Trophoblast cell (in vitro differentiated cells and primary cell): ENCODE data around the gene L3MBTL4.

ENCODE experiments used
- DNase-seq, 2 donors: peaks; one replicate each; pipeline ENCODE4 v3.0.0-alpha.2; 2016
- H2AFZ ChIP-seq: 2 replicates; pipeline ENCODE4 v1.6.1; 2013; ENCODE audit warnings: low read length, moderate library complexity, mild to moderate bottlenecking; ENCODE audit not compliant: insufficient read depth, poor library complexity
- H2AK5ac ChIP-seq: 2 replicates; pipeline ENCODE4 v1.6.1; 2013; ENCODE audit warnings: mild to moderate bottlenecking, low read length
- H2BK120ac ChIP-seq: 2 replicates; pipeline ENCODE4 v1.6.1; 2013; ENCODE audit warnings: low read length, mild to moderate bottlenecking, moderate library complexity; ENCODE audit not compliant: insufficient read depth, poor library complexity
- H2BK12ac ChIP-seq: 2 replicates; pipeline ENCODE4 v1.6.1; 2013; ENCODE audit warnings: mild to moderate bottlenecking, low read length, moderate library complexity
- H2BK5ac ChIP-seq: 2 replicates; pipeline ENCODE4 v1.6.1; 2013; ENCODE audit warnings: low read length, low read depth, moderate library complexity, mild to moderate bottlenecking; ENCODE audit not compliant: poor library complexity
- H3K14ac ChIP-seq: 2 replicates; pipeline ENCODE4 v1.6.1; 2013; ENCODE audit warnings: mild to moderate bottlenecking, low read length
- H3K18ac ChIP-seq: 2 replicates; pipeline ENCODE4 v1.6.1; 2013; ENCODE audit warnings: mild to moderate bottlenecking, low read length
- H3K23ac ChIP-seq: 2 replicates; pipeline ENCODE4 v1.6.1; 2013; ENCODE audit warnings: low read length
- H3K27ac ChIP-seq: 2 replicates; pipeline ENCODE4 v1.5.1; 2013; ENCODE audit warnings: low read depth, mild to moderate bottlenecking, inconsistent platforms, low read length, moderate library complexity
- H3K27me3 ChIP-seq: 2 replicates; pipeline ENCODE4 v1.6.1; 2013; ENCODE audit warnings: inconsistent platforms, mild to moderate bottlenecking, low read length, moderate library complexity; ENCODE audit not compliant: insufficient read depth
- H3K36me3 ChIP-seq, 2 experiments: 1 replicate in 1 of 2; 2 replicates in 1 of 2; pipeline ENCODE4 v1.6.1; 2013; ENCODE audit warnings: low read length in 2 of 2, mild to moderate bottlenecking in 2 of 2, moderate library complexity in 1 of 2; ENCODE audit not compliant: insufficient read depth in 2 of 2, control insufficient read depth in 1 of 2
- H3K4ac ChIP-seq: 2 replicates; pipeline ENCODE4 v1.6.1; 2013; ENCODE audit warnings: low read depth, mild to moderate bottlenecking, low read length, moderate library complexity
- H3K4me1 ChIP-seq, 2 experiments: 1 replicate in 1 of 2; 2 replicates in 1 of 2; pipeline ENCODE4 v1.6.1; 2013; ENCODE audit warnings: low read length in 2 of 2, mild to moderate bottlenecking in 2 of 2, moderate library complexity in 1 of 2; ENCODE audit not compliant: insufficient read depth in 2 of 2, control insufficient read depth in 1 of 2
- H3K4me2 ChIP-seq: 2 replicates; pipeline ENCODE4 v1.6.1; 2013; ENCODE audit warnings: inconsistent platforms, mild to moderate bottlenecking, low read length, moderate library complexity
- H3K4me3 ChIP-seq: 2 replicates; pipeline ENCODE4 v1.5.1; 2013; ENCODE audit warnings: mild to moderate bottlenecking, low read depth, low read length, inconsistent platforms
- H3K79me1 ChIP-seq: one replicate; pipeline ENCODE4 v1.6.1; 2013; ENCODE audit warnings: low read length
- H3K79me2 ChIP-seq: 2 replicates; pipeline ENCODE4 v1.6.1; 2013; ENCODE audit warnings: low read length, mild to moderate bottlenecking; ENCODE audit not compliant: control insufficient read depth, insufficient read depth, poor library complexity
- H3K9ac ChIP-seq: 2 replicates; pipeline ENCODE4 v1.6.1; 2013; ENCODE audit warnings: mild to moderate bottlenecking, low read length
- H3K9me3 ChIP-seq: 2 replicates; pipeline ENCODE4 v1.6.1; 2013; ENCODE audit warnings: low read depth, mild to moderate bottlenecking, control low read depth, inconsistent platforms, low read length; ENCODE audit not compliant: insufficient read depth
- H4K12ac ChIP-seq: 2 replicates; pipeline ENCODE4 v1.6.1; 2013; ENCODE audit warnings: low read depth, mild to moderate bottlenecking, low read length, moderate library complexity
- H4K8ac ChIP-seq: 2 replicates; pipeline ENCODE4 v1.6.1; 2013; ENCODE audit warnings: low read depth, mild to moderate bottlenecking, low read length, moderate library complexity
- H4K91ac ChIP-seq: one replicate; pipeline ENCODE4 v1.6.1; 2013; ENCODE audit warnings: low read depth, mild to moderate bottlenecking, low read length, moderate library complexity
- WGBS: extraction: QIAGEN DNeasy Blood & Tissue Kit; methylation state at CpG from one replicate; pipeline ENCODE4 v1.1.7; 2013; ENCODE audit warnings: missing lambda C conversion rate; ENCODE audit not compliant: insufficient read length, insufficient coverage; ENCODE audit errors: extremely low coverage; 5-methylcytosine and 5-hydroxymethylcytosine counted together

L3MBTL4 gene

GRCh38 chr18:5937121-5937520 is 477.6 kb downstream of the L3MBTL4 start:
- no peak overlapping the region for H3K18ac ChIP-seq
- WGBS: no CpG with 5 or more reads among the region's 7 CpGs
- H2BK120ac ChIP-seq: no peak overlapping the region
- H3K4me1 ChIP-seq: no peaks in the 10 kb centered on the region
- no peaks in the 10 kb centered on the region for H3K9me3 ChIP-seq
- no peak overlapping the region for H2BK12ac ChIP-seq
- H3K4ac ChIP-seq: no peak overlapping the region
- H4K91ac ChIP-seq: no peak overlapping the region
- H3K9ac ChIP-seq: no peak overlapping the region
- H3K36me3 ChIP-seq: no peaks in the 10 kb centered on the region
- no peak overlapping the region for H3K14ac ChIP-seq
- H3K79me2 ChIP-seq: no peaks in the 10 kb centered on the region
- DNase-seq: no peak
- H3K4me2 ChIP-seq: no peak overlapping the region
- H2AK5ac ChIP-seq: no peak overlapping the region
- H2BK5ac ChIP-seq: no peak overlapping the region
- H3K27ac ChIP-seq: no peak overlapping the region
- H4K12ac ChIP-seq: no peak overlapping the region
- H3K23ac ChIP-seq: no peak overlapping the region
- H2AFZ ChIP-seq: no peak overlapping the region
- no peak overlapping the region for H3K4me3 ChIP-seq
- H3K79me1 ChIP-seq: no peaks in the 10 kb centered on the region
- no peak overlapping the region for H4K8ac ChIP-seq
- H3K27me3 ChIP-seq: no peaks in the 10 kb centered on the region

GRCh38 chr18:5930789-5931188 is 483.9 kb downstream of the L3MBTL4 start:
- H3K79me2 ChIP-seq: no peaks in the 10 kb centered on the region

GRCh38 chr18:5918205-5918858 is 496.4 kb downstream of the L3MBTL4 start:
- no peak overlapping the region for H2AK5ac ChIP-seq
- WGBS: no CpG with 5 or more reads among the region's 3 CpGs
- no peak overlapping the region for H3K27ac ChIP-seq
- H2BK120ac ChIP-seq: no peak overlapping the region
- H3K4ac ChIP-seq: no peak overlapping the region
- H3K14ac ChIP-seq: no peak overlapping the region
- H3K4me1 ChIP-seq: no peaks in the 10 kb centered on the region
- no peak overlapping the region for H3K23ac ChIP-seq
- H2AFZ ChIP-seq: no peak overlapping the region
- no peak overlapping the region for H4K91ac ChIP-seq
- no peak overlapping the region for H3K4me3 ChIP-seq
- peaks cover 1% of the 10 kb centered on the region for H3K9me3 ChIP-seq
- H4K12ac ChIP-seq: no peak overlapping the region
- no peak overlapping the region for H3K9ac ChIP-seq
- H3K18ac ChIP-seq: no peak overlapping the region
- H3K4me2 ChIP-seq: no peak overlapping the region
- H4K8ac ChIP-seq: no peak overlapping the region
- H3K36me3 ChIP-seq: no peaks in the 10 kb centered on the region
- no peaks in the 10 kb centered on the region for H3K27me3 ChIP-seq
- no peaks in the 10 kb centered on the region for H3K79me1 ChIP-seq
- no peak overlapping the region for H2BK5ac ChIP-seq
- DNase-seq: no peak
- H3K79me2 ChIP-seq: no peaks in the 10 kb centered on the region
- H2BK12ac ChIP-seq: no peak overlapping the region

More at GRCh38 chr18:5930789-5931188, 483.9 kb downstream of the L3MBTL4 start:
- Histone ChIP-seq H3K23ac (no peak overlapping the region), H2AFZ (no peak overlapping the region), H3K18ac (no peak overlapping the region), H3K4me2 (no peak overlapping the region), H3K9ac (no peak overlapping the region), H3K27me3 (no peaks in the 10 kb centered on the region), H4K8ac (no peak overlapping the region), H3K36me3 (no peaks in the 10 kb centered on the region), H2BK12ac (no peak overlapping the region), H2BK5ac (no peak overlapping the region), H3K4me1 (no peaks in the 10 kb centered on the region), H3K4me3 (no peak overlapping the region), H4K91ac (no peak overlapping the region), H3K27ac (no peak overlapping the region), H3K14ac (no peak overlapping the region), H2AK5ac (no peak overlapping the region), H3K9me3 (no peaks in the 10 kb centered on the region), H3K4ac (no peak overlapping the region), H2BK120ac (no peak overlapping the region), H3K79me1 (no peaks in the 10 kb centered on the region), H4K12ac (no peak overlapping the region)
- no peak for DNase-seq
- WGBS: no CpG with 5 or more reads among the region's 2 CpGs

- Histone ChIP-seq H3K14ac (no peak overlapping the region), H4K91ac (no peak overlapping the region), H4K8ac (no peak overlapping the region), H3K27me3 (no peaks in the 10 kb centered on the region), H2BK120ac (no peak overlapping the region), H3K79me2 (no peaks in the 10 kb centered on the region), H3K4me3 (no peak overlapping the region), H3K27ac (no peak overlapping the region), H3K4me1 (no peaks in the 10 kb centered on the region), H4K12ac (no peak overlapping the region), H2AK5ac (no peak overlapping the region), H3K4me2 (no peak overlapping the region), H3K4ac (no peak overlapping the region), H3K9me3 (no peaks in the 10 kb centered on the region), H3K36me3 (no peaks in the 10 kb centered on the region), H3K18ac (no peak overlapping the region), H3K9ac (no peak overlapping the region), H3K79me1 (no peaks in the 10 kb centered on the region), H2AFZ (no peak overlapping the region), H2BK5ac (no peak overlapping the region), H3K23ac (peak overlapping the region; percentile 35), H2BK12ac (no peak overlapping the region)
- WGBS: no CpG with 5 or more reads among the region's 5 CpGs
- no peak for DNase-seq
Measured at GRCh38 chr18:5914951-5915350, 499.8 kb downstream of the L3MBTL4 start.
